ENCODE measurements around the gene NAA10.
A peak's percentile ranks its signal among the peaks of the same experiment; 100 is the strongest.

Gene NAA10

GRCh38 chrX:153927922-153928760 is 6.7 kb downstream of the NAA10 start:
- peak; percentile 52 to 88 for DNase-seq

- no peak for DNase-seq
These were observed 7.2 kb downstream of the NAA10 start for GRCh38 chrX:153927672-153927921.

- DNase-seq, result peak; percentile 26 to 85
These were observed 7.8 kb downstream of the NAA10 start for GRCh38 chrX:153926858-153927671.

- DNase-seq, result no peak
These were observed 8.3 kb downstream of the NAA10 start for GRCh38 chrX:153926552-153926857.

- DNase-seq, result no peak
These were observed 8.9 kb downstream of the NAA10 start, which contains the start of gene ARHGAP4 for GRCh38 chrX:153925739-153926551. TSS of gene ARHGAP4 (minus strand) at chrX:153926264. CDS start at chrX:153926202, 62 bp downstream.

GRCh38 chrX:153925387-153925738 is 9.5 kb downstream of the NAA10 start:
- DNase-seq, result no peak

- peak in 1 of 2 donors; percentile 35 for DNase-seq
These were observed 10.5 kb downstream of the NAA10 start for GRCh38 chrX:153924149-153924861.

- no peak for DNase-seq
These were observed 11.6 kb downstream of the NAA10 start for GRCh38 chrX:153922932-153923857.

- no peak for DNase-seq
These were observed 13.1 kb downstream of the NAA10 start for GRCh38 chrX:153921511-153922446.

GRCh38 chrX:153921070-153921469 is 13.8 kb downstream of the NAA10 start:
- no peak for DNase-seq

- DNase-seq, result no peak
These were observed 14.3 kb downstream of the NAA10 start for GRCh38 chrX:153920546-153920945.

- DNase-seq, result no peak
These were observed 15.6 kb downstream of the NAA10 start for GRCh38 chrX:153919281-153919680.

GRCh38 chrX:153917869-153918268 is 17.0 kb downstream of the NAA10 start:
- DNase-seq, result no peak

GRCh38 chrX:153913701-153914100 is 21.1 kb downstream of the NAA10 start:
- DNase-seq, result no peak

GRCh38 chrX:153913211-153913610 is 21.6 kb downstream of the NAA10 start:
- DNase-seq, result no peak

- no peak for DNase-seq
These were observed 23.0 kb downstream of the NAA10 start for GRCh38 chrX:153911798-153912197.

- DNase-seq, result no peak
These were observed 24.4 kb downstream of the NAA10 start for GRCh38 chrX:153910446-153910845.

- DNase-seq, result no peak
These were observed 24.9 kb downstream of the NAA10 start for GRCh38 chrX:153909980-153910360.

GRCh38 chrX:153909024-153909979 is 25.5 kb downstream of the NAA10 start:
- DNase-seq, result no peak
